Testis (tissue), 2 donors: ENCODE data around the gene RPL36.

Source experiments
- CTCF ChIP-seq, 3 experiments: fragments of 450-650 bp in 2 of 3; fragments of 200-600 bp in 1 of 3; sonication (generic) in 1 of 3; IDR thresholded peaks; one replicate each; pipeline ENCODE4 v1.5.1; 2016 to 2019; ENCODE audit warnings: antibody characterized with exemption in 3 of 3, mild to moderate bottlenecking in 2 of 3, moderate library complexity in 1 of 3
- POLR2A ChIP-seq: fragments of 450-650 bp; IDR thresholded peaks from one replicate; pipeline ENCODE4 v1.6.1; 2017; ENCODE audit warnings: antibody characterized with exemption, mild to moderate bottlenecking, moderate library complexity

GRCh38 chr19:5727453-5728050, 37.5 kb downstream of the RPL36 start:
- no peak for TF ChIP-seq CTCF (IDR thresholded peaks at IDR 0.05)
- no peak for TF ChIP-seq POLR2A
